AG04450 (cell line): ENCODE results near the gene NHS. TPM values are rescaled to one million over a fixed set of nuclear protein-coding genes. Genes with fewer than 3 reads are reported as not detected.
"Not testable (repeated sequence)": the region's sequence is repeated elsewhere in the genome, so short reads cannot be mapped to it uniquely, and the experiment has no call there.

Experiments
- CTCF ChIA-PET: fragments of 300-600, 350-600 bp; formaldehyde crosslinking; extraction: SDS; loops from one replicate; lab custom pipeline; 2022; ENCODE audit warnings: antibody characterized with exemption, inconsistent platforms; lab: Charles Lee
- POLR2A ChIA-PET: fragments of 350-600 bp; formaldehyde crosslinking; extraction: SDS; loops from one replicate; lab custom pipeline; 2021; ENCODE audit warnings: antibody characterized with exemption, inconsistent platforms; lab: Yijun Ruan, JAX
- DNase-seq: peaks from one replicate; pipeline ENCODE4 v3.0.0-alpha.2; 2011; ENCODE audit warnings: low read depth, low spot score
- H3K27ac ChIP-seq: one replicate; pipeline ENCODE4 v1.5.1; 2012; ENCODE audit warnings: low read depth, low read length, control low read depth
- H3K27me3 ChIP-seq: one replicate; pipeline ENCODE4 v1.6.0; 2012; ENCODE audit warnings: low read length; ENCODE audit not compliant: control insufficient read depth, insufficient read depth
- H3K4me3 ChIP-seq: 2 replicates; pipeline ENCODE4 v1.5.1; 2011; ENCODE audit warnings: mild to moderate bottlenecking, low read depth, low read length, control low read depth
- H3K9me3 ChIP-seq: 2 replicates; pipeline ENCODE4 v1.5.1; 2012; ENCODE audit warnings: low read length; ENCODE audit not compliant: control insufficient read depth, insufficient read depth
- CTCF ChIP-seq: IDR thresholded peaks from 2 replicates; pipeline ENCODE4 v1.5.1; 2011; ENCODE audit warnings: low read depth, low read length, control low read depth, inconsistent platforms
- polyA plus RNA-seq: library from polyadenylated mRNA; depleted of rRNA; stranded (reverse); fragments of >200 nt; gene quantifications from 2 replicates; pipeline ENCODE4 v1.2.3, GENCODE V29; 2011

Gene NHS
- polyA plus RNA-seq, 1 experiment: 2.0 TPM

DNA sequence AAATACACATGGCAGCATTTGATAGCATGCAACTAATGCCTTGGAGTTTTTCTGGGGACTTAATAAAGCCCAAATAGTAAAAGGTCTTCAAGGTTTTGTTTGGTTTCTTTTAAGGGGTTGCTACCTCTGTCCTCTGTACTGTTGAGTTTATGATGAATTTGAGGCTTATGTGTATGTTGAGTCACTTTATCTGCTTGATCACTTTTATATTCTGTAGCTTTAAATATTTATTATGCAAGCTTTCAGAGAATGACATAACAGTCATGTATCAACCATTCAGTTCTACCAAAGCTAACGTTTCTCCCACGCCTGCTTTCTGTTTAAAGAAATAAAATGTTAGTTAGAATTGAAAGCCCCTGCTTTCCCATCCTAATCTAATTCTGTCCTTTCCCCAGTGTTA lies 122.2 kb downstream of the NHS start:
- H3K4me3 ChIP-seq: no peak overlapping the region
- no peak overlapping the region for H3K27ac ChIP-seq
- H3K27me3 ChIP-seq: no peaks in the 10 kb centered on the region
- no peaks in the 10 kb centered on the region for H3K9me3 ChIP-seq
- POLR2A ChIA-PET: no interaction called here
- CTCF ChIA-PET: no interaction called here
- no peak for DNase-seq
- TF ChIP-seq CTCF: no peak

GRCh38 chrX:17499512-17499911 lies 124.5 kb downstream of the NHS start:
- DNase-seq: no peak
- Histone ChIP-seq H3K27ac (no peak overlapping the region), H3K27me3 (no peaks in the 10 kb centered on the region), H3K9me3 (no peaks in the 10 kb centered on the region), H3K4me3 (no peak overlapping the region)
- no peak for TF ChIP-seq CTCF
- ChIA-PET POLR2A (no interaction called here), CTCF (no interaction called here)

DNA sequence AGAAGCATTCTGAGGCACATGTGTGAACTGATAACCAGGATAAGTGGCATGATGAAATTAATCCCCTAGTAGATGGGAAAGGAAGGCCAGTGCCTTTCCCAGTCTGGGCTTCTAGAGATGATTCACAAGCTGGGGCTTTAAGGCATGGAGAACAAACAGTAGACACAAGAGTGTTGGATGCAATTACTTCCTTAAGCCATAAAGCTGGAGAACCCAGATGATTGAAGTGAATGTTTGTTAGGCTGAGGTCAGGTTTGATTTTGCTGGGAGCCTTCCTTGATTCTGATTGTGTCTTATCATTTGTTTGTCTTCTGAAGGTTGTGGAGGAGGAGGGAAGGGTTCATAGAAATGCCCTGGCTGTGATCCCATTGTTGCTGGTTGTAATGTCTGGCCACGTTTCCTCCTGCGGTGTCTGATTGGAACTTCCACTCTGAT lies 125.2 kb downstream of the NHS start:
- CTCF ChIA-PET: no interaction called here

DNA sequence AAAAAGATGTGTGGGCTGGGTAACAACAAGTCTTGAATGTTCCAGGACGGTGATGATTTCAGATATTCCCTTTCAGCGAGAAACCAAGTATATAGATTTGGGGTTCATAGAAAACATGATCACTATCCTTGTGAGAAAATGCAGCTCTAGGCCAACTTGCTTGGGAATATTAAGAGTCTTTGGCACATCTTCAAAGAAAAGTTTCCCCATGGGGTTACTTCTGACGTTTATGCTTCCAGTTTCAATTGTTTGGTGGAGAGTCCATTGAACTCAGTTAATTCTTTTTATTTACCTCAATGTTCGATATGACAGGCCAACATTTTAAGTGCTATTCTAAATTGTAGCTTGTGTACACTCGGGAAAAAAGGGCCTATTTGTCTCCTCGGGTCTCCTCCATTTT lies 126.7 kb downstream of the NHS start:
- TF ChIP-seq CTCF: no peak
- H3K27ac ChIP-seq: no peak overlapping the region
- CTCF ChIA-PET: no interaction called here
- no peaks in the 10 kb centered on the region for H3K27me3 ChIP-seq
- DNase-seq: no peak
- H3K9me3 ChIP-seq: no peaks in the 10 kb centered on the region
- POLR2A ChIA-PET: no interaction called here
- H3K4me3 ChIP-seq: no peak overlapping the region

More for the DNA sequence above, 125.2 kb downstream of the NHS start:
- Histone ChIP-seq H3K27me3 (no peaks in the 10 kb centered on the region), H3K4me3 (no peak overlapping the region), H3K9me3 (no peaks in the 10 kb centered on the region), H3K27ac (no peak overlapping the region)
- POLR2A ChIA-PET: no interaction called here
- no peak for DNase-seq
- TF ChIP-seq CTCF: no peak

GRCh38 chrX:17506352-17506751 lies 131.4 kb downstream of the NHS start:
- H3K4me3 ChIP-seq, H3K27ac ChIP-seq, H3K27me3 ChIP-seq, H3K9me3 ChIP-seq, DNase-seq, POLR2A ChIA-PET, CTCF ChIA-PET: not testable (repeated sequence)

GRCh38 chrX:17511556-17511955 lies 136.6 kb downstream of the NHS start:
- Histone ChIP-seq H3K4me3 (no peak overlapping the region), H3K27ac (no peak overlapping the region), H3K27me3 (no peaks in the 10 kb centered on the region), H3K9me3 (no peaks in the 10 kb centered on the region)
- no peak for DNase-seq
- POLR2A ChIA-PET: no interaction called here
- CTCF ChIA-PET: no interaction called here
- TF ChIP-seq CTCF: no peak
